ENCODE results near the gene ASS1. TPM values are rescaled to one million over a fixed set of nuclear protein-coding genes. Genes with fewer than 3 reads are reported as not detected.

ASS1 gene
- total and polyA plus RNA-seq, 2 of the 13 experiments (the other 11 are each of a cell fraction or from before 2014, with no cell fraction given) = 77.6 to 122 TPM

GRCh38 chr9:130535818-130536521, 91.2 kb downstream of the ASS1 start (continued):
- TF ChIP-seq TRIM22 (IDR thresholded peaks at IDR 0.05) = no peak
- TF ChIP-seq ZNF710 (CRISPR knock-in tag; IDR thresholded peaks at IDR 0.05; ENCODE audit: borderline replicate concordance) = no peak
- TF ChIP-seq RAD21 (CRISPR knock-in tag; IDR thresholded peaks at IDR 0.05) = no peak
- no peak for TF ChIP-seq SP140L (CRISPR knock-in tag; IDR thresholded peaks at IDR 0.05; ENCODE audit: borderline replicate concordance)
- TF ChIP-seq KDM4B (CRISPR knock-in tag; IDR thresholded peaks at IDR 0.05) = no peak
- no peak for TF ChIP-seq ZNF24 (IDR thresholded peaks at IDR 0.05)
- TF ChIP-seq ZNF670 (CRISPR knock-in tag; IDR thresholded peaks at IDR 0.05; ENCODE audit: borderline replicate concordance) = no peak
- TF ChIP-seq ZNF281 (CRISPR knock-in tag; IDR thresholded peaks at IDR 0.05; ENCODE audit: borderline replicate concordance) = no peak
- no peak for TF ChIP-seq MAFF (IDR thresholded peaks at IDR 0.05; ENCODE audit: low read depth, low read length)
- no peak for TF ChIP-seq ZNF614 (CRISPR knock-in tag; IDR thresholded peaks at IDR 0.05; ENCODE audit: borderline replicate concordance)
- TF ChIP-seq ZNF280D (CRISPR knock-in tag; IDR thresholded peaks at IDR 0.05) = no peak
- no peak for TF ChIP-seq PLRG1 (conservative IDR thresholded peaks at IDR 0.05)
- TF ChIP-seq ZIK1 (CRISPR knock-in tag; IDR thresholded peaks at IDR 0.05; ENCODE audit: borderline replicate concordance, low read depth) = no peak
- no peak for TF ChIP-seq ZNF530 (CRISPR knock-in tag; IDR thresholded peaks at IDR 0.05; ENCODE audit: low read depth)
- no peak for TF ChIP-seq FLYWCH1 (CRISPR knock-in tag; IDR thresholded peaks at IDR 0.05)
- no peak for TF ChIP-seq SKIL (CRISPR knock-in tag; IDR thresholded peaks at IDR 0.05; ENCODE audit: borderline replicate concordance)
- TF ChIP-seq HNRNPLL (IDR thresholded peaks at IDR 0.05; ENCODE audit: low read depth, low read length, poor library complexity, severe bottlenecking) = no peak
- TF ChIP-seq ZNF605 (CRISPR knock-in tag; IDR thresholded peaks at IDR 0.05) = peak; percentile 23; the same call in 1 of the 2 replicates

Measured in HepG2 (cell line).